ENCODE data around the gene SERPINH1. TPM values are rescaled to one million over a fixed set of nuclear protein-coding genes. Genes with fewer than 3 reads are reported as not detected.

Gene SERPINH1
- total and polyA plus RNA-seq, 5 donors = 50.5 to 109 (median 65.6) TPM

- Histone ChIP-seq H3K4me3 (ENCODE audit: low read length) (no peak overlapping the region), H3K27ac (ENCODE audit: low read length) (no peak overlapping the region), H3K4me1 (ENCODE audit: control insufficient read depth, insufficient read depth, low read length) (no peaks in the 10 kb centered on the region), H3K9me3 (ENCODE audit: control insufficient read depth, low read length) (no peaks in the 10 kb centered on the region), H3K27me3 (ENCODE audit: control insufficient read depth, insufficient read depth) (no peaks in the 10 kb centered on the region)
- peak; percentile 42 to 51 for ATAC-seq
- peak; percentile 68 to 81 (median 76) for DNase-seq
- WGBS = 44% methylated on average over 7 of the region's 7 CpGs
- intact Hi-C loops (cut with DNase I) = loop anchor here in 3 of 4 donors (2.0 to 5.0 kb wide), 3 partner anchors 85 to 145 kb away; no protein-coding TSS in a partner anchor
These were observed 29.6 kb upstream of the SERPINH1 start for GRCh38 chr11:75532200-75533048.

- no peaks in the 10 kb centered on the region for H3K4me1 ChIP-seq (ENCODE audit: control insufficient read depth, insufficient read depth, low read length)
- H3K27me3 ChIP-seq (ENCODE audit: control insufficient read depth, insufficient read depth) = no peaks in the 10 kb centered on the region
- intact Hi-C loops (cut with DNase I) = loop anchor here in 3 of 4 donors (2.0 to 5.0 kb wide), 3 partner anchors 87 to 147 kb away; no protein-coding TSS in a partner anchor
- 87% methylated on average over 1 of the region's 1 CpG for whole genome bisulfite sequencing
- DNase-seq (no peak), ATAC-seq (no peak)
- no peaks in the 10 kb centered on the region for H3K9me3 ChIP-seq (ENCODE audit: control insufficient read depth, low read length)
- H3K27ac ChIP-seq (ENCODE audit: low read length) = no peak overlapping the region
- H3K4me3 ChIP-seq (ENCODE audit: low read length) = no peak overlapping the region
These were observed 28.2 kb upstream of the SERPINH1 start for GRCh38 chr11:75533896-75534258.

- Histone ChIP-seq H3K4me3 (ENCODE audit: low read length) (no peak overlapping the region), H3K27me3 (ENCODE audit: control insufficient read depth, insufficient read depth) (no peaks in the 10 kb centered on the region), H3K9me3 (ENCODE audit: control insufficient read depth, low read length) (no peaks in the 10 kb centered on the region), H3K27ac (ENCODE audit: low read length) (no peak overlapping the region), H3K4me1 (ENCODE audit: control insufficient read depth, insufficient read depth, low read length) (no peaks in the 10 kb centered on the region)
- DNase-seq = no peak
- 41% methylated on average over 15 of the region's 15 CpGs for WGBS
- ATAC-seq = peak in 1 of 2 donors; percentile 12
- intact Hi-C loops (cut with DNase I) = loop anchor here in 3 of 4 donors (5.0 kb wide), 2 partner anchors 87 to 147 kb away; no protein-coding TSS in a partner anchor
These were observed 27.6 kb upstream of the SERPINH1 start for GRCh38 chr11:75534259-75535069.

GRCh38 chr11:75535071-75535470 lies 27.0 kb upstream of the SERPINH1 start:
- intact Hi-C loops (cut with DNase I) = no loop called here
- Histone ChIP-seq H3K27me3 (ENCODE audit: control insufficient read depth, insufficient read depth) (no peaks in the 10 kb centered on the region), H3K9me3 (ENCODE audit: control insufficient read depth, low read length) (no peaks in the 10 kb centered on the region), H3K4me3 (ENCODE audit: low read length) (no peak overlapping the region), H3K4me1 (ENCODE audit: control insufficient read depth, insufficient read depth, low read length) (no peaks in the 10 kb centered on the region), H3K27ac (ENCODE audit: low read length) (no peak overlapping the region)
- WGBS = 43% methylated on average over 1 of the region's 1 CpG
- DNase-seq (no peak), ATAC-seq (no peak)

- no peaks in the 10 kb centered on the region for H3K27me3 ChIP-seq (ENCODE audit: control insufficient read depth, insufficient read depth)
- no peak for ATAC-seq
- no peak overlapping the region for H3K4me3 ChIP-seq (ENCODE audit: low read length)
- intact Hi-C loops (cut with DNase I) = no loop called here
- H3K27ac ChIP-seq (ENCODE audit: low read length) = no peak overlapping the region
- WGBS = 71% methylated on average over 13 of the region's 13 CpGs
- no peak for DNase-seq
- no peaks in the 10 kb centered on the region for H3K9me3 ChIP-seq (ENCODE audit: control insufficient read depth, low read length)
- no peaks in the 10 kb centered on the region for H3K4me1 ChIP-seq (ENCODE audit: control insufficient read depth, insufficient read depth, low read length)
These were observed 25.0 kb upstream of the SERPINH1 start for GRCh38 chr11:75536786-75537641.

- ATAC-seq = no peak
- Histone ChIP-seq H3K27ac (ENCODE audit: low read length) (no peak overlapping the region), H3K4me3 (ENCODE audit: low read length) (no peak overlapping the region), H3K4me1 (ENCODE audit: control insufficient read depth, insufficient read depth, low read length) (no peaks in the 10 kb centered on the region), H3K9me3 (ENCODE audit: control insufficient read depth, low read length) (no peaks in the 10 kb centered on the region), H3K27me3 (ENCODE audit: control insufficient read depth, insufficient read depth) (no peaks in the 10 kb centered on the region)
- 85% methylated on average over 5 of the region's 5 CpGs for WGBS
- no peak for DNase-seq
- intact Hi-C loops (cut with DNase I) = no loop called here
These were observed 24.3 kb upstream of the SERPINH1 start for GRCh38 chr11:75537740-75538139.

GRCh38 chr11:75538150-75538942 lies 23.7 kb upstream of the SERPINH1 start:
- Histone ChIP-seq H3K4me3 (ENCODE audit: low read length) (no peak overlapping the region), H3K9me3 (ENCODE audit: control insufficient read depth, low read length) (no peaks in the 10 kb centered on the region), H3K27ac (ENCODE audit: low read length) (no peak overlapping the region), H3K27me3 (ENCODE audit: control insufficient read depth, insufficient read depth) (no peaks in the 10 kb centered on the region), H3K4me1 (ENCODE audit: control insufficient read depth, insufficient read depth, low read length) (no peaks in the 10 kb centered on the region)
- no peak for ATAC-seq
- no peak for DNase-seq
- 76% methylated on average over 11 of the region's 11 CpGs for WGBS
- intact Hi-C loops (cut with DNase I) = no loop called here

- H3K27me3 ChIP-seq (ENCODE audit: control insufficient read depth, insufficient read depth) = no peaks in the 10 kb centered on the region
- DNase-seq (no peak), ATAC-seq (no peak)
- H3K27ac ChIP-seq (ENCODE audit: low read length) = no peak overlapping the region
- no peaks in the 10 kb centered on the region for H3K9me3 ChIP-seq (ENCODE audit: control insufficient read depth, low read length)
- intact Hi-C loops (cut with DNase I) = no loop called here
- no peaks in the 10 kb centered on the region for H3K4me1 ChIP-seq (ENCODE audit: control insufficient read depth, insufficient read depth, low read length)
- H3K4me3 ChIP-seq (ENCODE audit: low read length) = no peak overlapping the region
- WGBS = 58% methylated on average over 9 of the region's 9 CpGs
These were observed 22.4 kb upstream of the SERPINH1 start for GRCh38 chr11:75539459-75540334.

- no peaks in the 10 kb centered on the region for H3K4me1 ChIP-seq (ENCODE audit: control insufficient read depth, insufficient read depth, low read length)
- no peak overlapping the region for H3K4me3 ChIP-seq (ENCODE audit: low read length)
- no peaks in the 10 kb centered on the region for H3K9me3 ChIP-seq (ENCODE audit: control insufficient read depth, low read length)
- no peak overlapping the region for H3K27ac ChIP-seq (ENCODE audit: low read length)
- ATAC-seq = no peak
- DNase-seq = no peak
- WGBS = 94% methylated on average over 4 of the region's 4 CpGs
- intact Hi-C loops (cut with DNase I) = no loop called here
- no peaks in the 10 kb centered on the region for H3K27me3 ChIP-seq (ENCODE audit: control insufficient read depth, insufficient read depth)
These were observed 20.6 kb upstream of the SERPINH1 start for GRCh38 chr11:75541193-75542087.

Measured in right cardiac atrium (tissue), 5 donors.